Amniotic epithelial cell (primary cell): ENCODE results near the gene ESAM.

ENCODE experiments used
- DNase-seq: peaks from one replicate; pipeline ENCODE4 v3.0.0-alpha.2; 2010; ENCODE audit warnings: low read depth

ESAM gene

GRCh38 chr11:124729571-124729970 lies 32.5 kb downstream of the ESAM start:
- no peak for DNase-seq

GRCh38 chr11:124728134-124728533 lies 34.0 kb downstream of the ESAM start:
- DNase-seq, result no peak

- no peak for DNase-seq
Observed at GRCh38 chr11:124727474-124727873, 34.6 kb downstream of the ESAM start.

GRCh38 chr11:124725719-124726105 lies 36.4 kb downstream of the ESAM start:
- no peak for DNase-seq

GRCh38 chr11:124724979-124725718 lies 36.9 kb downstream of the ESAM start:
- DNase-seq, result no peak

GRCh38 chr11:124722176-124722575 lies 39.9 kb downstream of the ESAM start:
- DNase-seq, result no peak

- DNase-seq, result no peak
Observed at GRCh38 chr11:124719534-124719933, 42.6 kb downstream of the ESAM start.

- DNase-seq, result no peak
Observed at GRCh38 chr11:124718801-124719200, 43.3 kb downstream of the ESAM start.

GRCh38 chr11:124717786-124718651 lies 44.1 kb downstream of the ESAM start:
- peak; percentile 28 for DNase-seq

- no peak for DNase-seq
Observed at GRCh38 chr11:124717421-124717785, 44.7 kb downstream of the ESAM start.

- no peak for DNase-seq
Observed at GRCh38 chr11:124716591-124716990, 45.5 kb downstream of the ESAM start.

GRCh38 chr11:124712392-124712791 lies 49.7 kb downstream of the ESAM start:
- DNase-seq, result no peak

GRCh38 chr11:124707829-124708228 lies 54.3 kb downstream of the ESAM start:
- DNase-seq, result no peak
